Endothelial cell (in vitro differentiated cells): ENCODE data around the gene CLDN1. TPM values are rescaled to one million over a fixed set of nuclear protein-coding genes. Genes with fewer than 3 reads are reported as not detected.

Source experiments
- DNase-seq: peaks from one replicate; pipeline ENCODE4 v3.0.0; 2021; ENCODE audit warnings: low spot score
- H3K27ac Mint-ChIP-seq: one replicate; pipeline ENCODE4 v1.8.0; 2021; ENCODE audit warnings: mixed read lengths, inconsistent platforms; ENCODE audit not compliant: unreplicated experiment
- H3K27me3 Mint-ChIP-seq: one replicate; pipeline ENCODE4 v1.8.0; 2021; ENCODE audit warnings: mild to moderate bottlenecking, moderate library complexity, mixed read lengths, inconsistent platforms; ENCODE audit not compliant: unreplicated experiment
- H3K36me3 Mint-ChIP-seq: one replicate; pipeline ENCODE4 v1.8.0; 2021; ENCODE audit warnings: mild to moderate bottlenecking, low read depth, mixed read lengths, inconsistent platforms; ENCODE audit not compliant: unreplicated experiment
- H3K4me1 Mint-ChIP-seq: one replicate; pipeline ENCODE4 v1.8.0; 2021; ENCODE audit warnings: mild to moderate bottlenecking, mixed read lengths, inconsistent platforms; ENCODE audit not compliant: unreplicated experiment
- H3K4me3 Mint-ChIP-seq: one replicate; pipeline ENCODE4 v1.8.0; 2021; ENCODE audit warnings: mild to moderate bottlenecking, mixed read lengths, inconsistent platforms; ENCODE audit not compliant: unreplicated experiment
- H3K9me3 Mint-ChIP-seq: one replicate; pipeline ENCODE4 v1.8.0; 2021; ENCODE audit warnings: mixed read lengths, inconsistent platforms; ENCODE audit not compliant: unreplicated experiment
- CTCF ChIP-seq: fragments of 200-600 bp; sonication (generic); IDR thresholded peaks from one replicate; pipeline ENCODE4 v1.5.0; 2021; ENCODE audit warnings: antibody characterized with exemption; ENCODE audit not compliant: unreplicated experiment
- total RNA-seq: library from RNA; stranded (reverse); fragmentation: NEBNext Ultra II Directional; extraction: Animal tissue kit (Norgen Biotek cat#: 25700); gene quantifications from one replicate; pipeline ENCODE4 v1.2.1, GENCODE V29; 2021; ENCODE audit not compliant: unreplicated experiment

The CLDN1 gene
- total RNA-seq, 1 donor from 2014 or later: 0.13 TPM

GRCh38 chr3:190265796-190266195, 56.5 kb downstream of the CLDN1 start:
- no peak overlapping the region for H3K4me3 Mint-ChIP-seq
- no peaks in the 10 kb centered on the region for H3K4me1 Mint-ChIP-seq
- no peaks in the 10 kb centered on the region for H3K27me3 Mint-ChIP-seq
- no peak for DNase-seq
- H3K36me3 Mint-ChIP-seq: no peaks in the 10 kb centered on the region
- H3K9me3 Mint-ChIP-seq: no peaks in the 10 kb centered on the region
- no peak for TF ChIP-seq CTCF
- no peak overlapping the region for H3K27ac Mint-ChIP-seq

GRCh38 chr3:190265126-190265525, 57.1 kb downstream of the CLDN1 start:
- Mint-ChIP-seq H3K36me3 (no peaks in the 10 kb centered on the region), H3K27me3 (no peaks in the 10 kb centered on the region), H3K9me3 (no peaks in the 10 kb centered on the region), H3K4me3 (no peak overlapping the region), H3K27ac (no peak overlapping the region), H3K4me1 (no peaks in the 10 kb centered on the region)
- DNase-seq: no peak
- no peak for TF ChIP-seq CTCF

GRCh38 chr3:190261740-190262139, 60.5 kb downstream of the CLDN1 start:
- no peak overlapping the region for H3K4me3 Mint-ChIP-seq
- H3K27me3 Mint-ChIP-seq: no peaks in the 10 kb centered on the region
- no peak for TF ChIP-seq CTCF
- H3K4me1 Mint-ChIP-seq: no peaks in the 10 kb centered on the region
- no peak overlapping the region for H3K27ac Mint-ChIP-seq
- no peaks in the 10 kb centered on the region for H3K9me3 Mint-ChIP-seq
- DNase-seq: no peak
- no peaks in the 10 kb centered on the region for H3K36me3 Mint-ChIP-seq

GRCh38 chr3:190261015-190261414, 61.2 kb downstream of the CLDN1 start:
- Mint-ChIP-seq H3K4me1 (no peaks in the 10 kb centered on the region), H3K27me3 (no peaks in the 10 kb centered on the region), H3K9me3 (no peaks in the 10 kb centered on the region), H3K36me3 (no peaks in the 10 kb centered on the region), H3K27ac (no peak overlapping the region), H3K4me3 (no peak overlapping the region)
- no peak for DNase-seq
- no peak for TF ChIP-seq CTCF

GRCh38 chr3:190260301-190260700, 61.9 kb downstream of the CLDN1 start:
- TF ChIP-seq CTCF: no peak
- Mint-ChIP-seq H3K27me3 (no peaks in the 10 kb centered on the region), H3K4me3 (no peak overlapping the region), H3K9me3 (no peaks in the 10 kb centered on the region), H3K27ac (no peak overlapping the region), H3K4me1 (no peaks in the 10 kb centered on the region), H3K36me3 (no peaks in the 10 kb centered on the region)
- DNase-seq: no peak
